MM.1S (cell line): Measurements from ENCODE around the gene PASK.

Experiments used
- CTCF ChIP-seq: fragments of 300-600 bp; sonication (generic); IDR thresholded peaks from 2 replicates; pipeline ENCODE4 v1.5.1; 2016; ENCODE audit warnings: antibody characterized with exemption, low read length, mixed read lengths
- EZH2 ChIP-seq: fragments of 300-600 bp; sonication (generic); optimal IDR thresholded peaks from 2 replicates; pipeline ENCODE3; 2017; ENCODE audit warnings: low read depth, mild to moderate bottlenecking, antibody characterized with exemption, low read length, mixed read lengths
- EZH2phosphoT487 ChIP-seq: fragments of 300-600 bp; sonication (generic); IDR thresholded peaks from 2 replicates; pipeline ENCODE4 v1.6.1; 2018; ENCODE audit warnings: antibody characterized with exemption, low read length

DNA sequence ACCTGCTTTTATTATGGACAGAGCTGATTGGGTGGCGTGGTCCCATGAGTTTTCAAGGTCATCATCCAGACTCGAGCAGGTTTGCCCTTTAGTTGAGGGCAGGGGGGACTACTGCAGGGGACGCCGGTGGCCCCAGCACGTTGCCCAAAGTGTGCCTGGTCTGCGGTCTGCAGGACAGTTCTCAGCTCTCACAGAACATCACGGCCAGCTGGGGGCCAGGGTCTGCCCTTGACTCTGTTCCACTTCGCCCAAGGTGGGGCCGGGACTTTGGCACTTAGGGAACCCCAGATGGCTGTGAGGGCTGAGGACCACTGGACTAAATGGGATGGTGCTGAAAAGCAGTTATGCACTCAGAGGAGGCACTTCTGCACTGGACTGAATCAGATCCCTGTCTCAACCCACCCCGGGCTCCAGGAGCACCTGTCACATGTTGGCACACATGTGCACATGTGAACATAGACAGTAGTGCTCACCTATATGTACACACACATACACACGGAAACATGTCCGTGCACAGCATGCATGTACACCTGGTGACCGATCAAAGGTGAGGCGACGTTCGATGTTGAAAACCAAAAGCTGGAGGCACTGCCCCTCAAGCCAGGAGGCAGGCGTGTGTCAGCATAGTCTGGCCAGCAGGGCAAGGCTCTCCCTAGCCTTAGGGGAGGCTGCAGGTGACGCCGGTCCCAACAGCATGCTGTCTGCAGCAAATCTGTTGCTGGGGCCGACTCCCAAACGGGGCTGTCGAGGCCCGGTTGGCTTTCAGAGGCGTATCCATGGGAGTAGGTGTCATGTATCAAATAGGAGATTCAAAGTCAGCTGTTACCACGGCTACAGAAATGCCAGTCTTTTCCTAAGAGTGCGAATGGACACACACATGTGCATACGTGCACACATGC is 49.4 kb upstream of the PASK start:
- no peak for TF ChIP-seq EZH2
- no peak for TF ChIP-seq CTCF
- TF ChIP-seq EZH2phosphoT487, result no peak
